Transverse colon (tissue), 4 donors: ENCODE results near the gene IFI27. TPM values are rescaled to one million over a fixed set of nuclear protein-coding genes. Genes with fewer than 3 reads are reported as not detected.

Experiments
- DNase-seq: peaks from one replicate; pipeline ENCODE4 v3.0.0-alpha.2; 2019
- H3K27ac ChIP-seq, 4 donors: fragments of 200-600 bp; sonication (generic); 2 replicates each; pipeline ENCODE4 v1.5.1; 2016 to 2018; ENCODE audit warnings: inconsistent platforms in 4 of 4
- H3K27me3 ChIP-seq: fragments of 200-600 bp; sonication (generic); 2 replicates; pipeline ENCODE4 v1.5.1; 2017; ENCODE audit warnings: inconsistent platforms
- H3K36me3 ChIP-seq, 4 donors: fragments of 200-600 bp; sonication (generic); 2 replicates each; pipeline ENCODE4 v1.5.1; 2017 to 2019; ENCODE audit warnings: inconsistent platforms in 4 of 4
- H3K4me1 ChIP-seq, 4 donors: fragments of 200-600 bp; sonication (generic); 2 replicates each; pipeline ENCODE4 v1.5.1; 2017 to 2020; ENCODE audit warnings: inconsistent platforms in 4 of 4
- H3K4me3 ChIP-seq, 4 donors: fragments of 200-600 bp; sonication (generic); 1 replicate in 1 of 4; 2 replicates in 3 of 4; pipeline versions ENCODE4 v1.5.1 to v1.6.1; 2017 to 2019; ENCODE audit warnings: inconsistent platforms in 4 of 4
- H3K9me3 ChIP-seq, 2 donors: fragments of 200-600 bp; sonication (generic); 2 replicates each; pipeline ENCODE4 v1.5.1; 2017 to 2019; ENCODE audit warnings: inconsistent platforms in 2 of 2
- CTCF ChIP-seq, 5 experiments: fragments of 200-600 bp in 3 of 5; fragments of 450-650 bp in 2 of 5; sonication (generic) in 3 of 5; IDR thresholded peaks; 1 replicate in 2 of 5; 2 replicates in 3 of 5; pipeline ENCODE4 v1.5.1; 2016 to 2017; ENCODE audit warnings: antibody characterized with exemption in 5 of 5, inconsistent platforms in 3 of 5, mild to moderate bottlenecking in 2 of 5, moderate library complexity in 1 of 5
- EP300 ChIP-seq: sonication (generic); formaldehyde crosslinking; IDR thresholded peaks from one replicate; pipeline ENCODE4 v1.6.1; 2017; ENCODE audit warnings: antibody characterized with exemption, low read depth
- POLR2A ChIP-seq: fragments of 450-650 bp; IDR thresholded peaks from one replicate; pipeline ENCODE4 v1.6.1; 2016; ENCODE audit warnings: antibody characterized with exemption, mild to moderate bottlenecking, moderate library complexity
- POLR2AphosphoS5 ChIP-seq, 3 donors: sonication (generic); formaldehyde crosslinking; IDR thresholded peaks; one replicate each; pipeline ENCODE4 v1.6.1; 2016; ENCODE audit warnings: antibody characterized with exemption in 3 of 3
- WGBS, 2 donors: methylation state at CpG; one replicate each; pipeline ENCODE4 v1.1.5; 2018; ENCODE audit warnings: low coverage in 1 of 2; 5-methylcytosine and 5-hydroxymethylcytosine counted together
- in situ Hi-C, 4 donors: fragments of 200-750 bp; cut with MboI; loops; one replicate each; pipeline versions ENCODE4 v1.15.0 to v1.15.1; 2017; ENCODE audit warnings: low sequenced_read_pairs in 3 of 4, low pct_ligation_motif_present in 1 of 4, low pct_unique_long_range_greater_than_20kb in 1 of 4
- intact Hi-C: fragments of 100-400 bp; cut with DNase I; formaldehyde crosslinking; loops from one replicate; pipeline ENCODE4 v1.15.1; 2023; ENCODE audit warnings: low total_unique reads
- total RNA-seq, 4 donors: library from RNA; depleted of rRNA; stranded (reverse); fragments of >200 nt; gene quantifications; one replicate each; pipeline ENCODE4 v1.1.0, GENCODE V29; 2016

The IFI27 gene
- total RNA-seq, 4 donors from 2014 or later: 124 to 1,625 (median 472) TPM

GRCh38 chr14:94115058-94115591 lies 4.6 kb downstream of the IFI27 start:
- TF ChIP-seq POLR2A (peak; percentile 35), CTCF (IDR thresholded peaks at IDR 0.05) (no peak)
- Histone ChIP-seq H3K27ac (peak overlapping the region; percentile 83 to 92 (median 85)), H3K4me1 (peaks cover 3 to 53% (median 35%) of the 10 kb centered on the region in 4 donors), H3K27me3 (no peaks in the 10 kb centered on the region), H3K36me3 (no peaks in the 10 kb centered on the region), H3K9me3 (peaks cover 0 to 6% of the 10 kb centered on the region in 2 donors), H3K4me3 (no peak overlapping the region)
- intact Hi-C loops (no loop called here), in situ Hi-C loops (no loop called here)
- WGBS, 2 donors: 16% methylated on average over 4 of the region's 4 CpGs; no CpG with 5 or more reads in 1 of the 2 donors
- peak; percentile 47 for DNase-seq

- DNase-seq: no peak
- Histone ChIP-seq H3K36me3 (no peaks in the 10 kb centered on the region), H3K4me3 (no peak overlapping the region), H3K27ac (peak overlapping the region in 3 of 4 donors; percentile 84 to 92 (median 86)), H3K27me3 (no peaks in the 10 kb centered on the region), H3K4me1 (peaks cover 3 to 48% (median 35%) of the 10 kb centered on the region in 4 donors), H3K9me3 (peaks cover 0 to 6% of the 10 kb centered on the region in 2 donors)
- TF ChIP-seq POLR2AphosphoS5 (IDR thresholded peaks at IDR 0.05): no peak
- TF ChIP-seq POLR2A: no peak
- TF ChIP-seq CTCF (IDR thresholded peaks at IDR 0.05): no peak
- no peak for TF ChIP-seq EP300
- intact Hi-C loops (no loop called here), in situ Hi-C loops (no loop called here)
- 40 to 83% methylated on average over 1 to 15 of the region's 15 CpGs for WGBS, 2 donors
Measured at GRCh38 chr14:94115631-94116030, 5.1 kb downstream of the IFI27 start.

GRCh38 chr14:94116701-94117100 lies 6.2 kb downstream of the IFI27 start:
- WGBS, 2 donors: 84% methylated on average over 10 of the region's 10 CpGs; no CpG with 5 or more reads in 1 of the 2 donors
- Histone ChIP-seq H3K4me1 (peaks cover 3 to 39% (median 31%) of the 10 kb centered on the region in 4 donors), H3K9me3 (peaks cover 0 to 6% of the 10 kb centered on the region in 2 donors), H3K27ac (no peak overlapping the region), H3K4me3 (no peak overlapping the region), H3K27me3 (no peaks in the 10 kb centered on the region), H3K36me3 (no peaks in the 10 kb centered on the region)
- no peak for DNase-seq
- intact Hi-C loops: no loop called here
- in situ Hi-C loops: no loop called here
- TF ChIP-seq POLR2AphosphoS5 (IDR thresholded peaks at IDR 0.05) (no peak), CTCF (IDR thresholded peaks at IDR 0.05) (no peak), EP300 (no peak), POLR2A (no peak)

GRCh38 chr14:94117856-94118255 lies 7.3 kb downstream of the IFI27 start:
- intact Hi-C loops: no loop called here
- 80% methylated on average over 9 of the region's 9 CpGs; no CpG with 5 or more reads in 1 of the 2 donors for WGBS, 2 donors
- in situ Hi-C loops: no loop called here
- no peak overlapping the region for H3K27ac ChIP-seq
- no peak overlapping the region for H3K4me3 ChIP-seq
- no peak for TF ChIP-seq POLR2AphosphoS5 (IDR thresholded peaks at IDR 0.05)
- no peak for TF ChIP-seq CTCF (IDR thresholded peaks at IDR 0.05)
- no peak for TF ChIP-seq EP300
- no peak for TF ChIP-seq POLR2A
- no peak for DNase-seq
- peaks cover 3 to 27% (median 21%) of the 10 kb centered on the region in 4 donors for H3K4me1 ChIP-seq
- H3K27me3 ChIP-seq: no peaks in the 10 kb centered on the region
- peaks cover 0 to 6% of the 10 kb centered on the region in 2 donors for H3K9me3 ChIP-seq
- H3K36me3 ChIP-seq: no peaks in the 10 kb centered on the region
